Stimulated activated CD4-positive, alpha-beta T cell treated with anti-CD3 and anti-CD28 coated beads, TNF-alpha, amount 100 ng/mL, for 48 hours (primary cell): ENCODE data around the gene TUSC2.

Experiments used
- DNase-seq, 3 donors: peaks; one replicate each; pipeline ENCODE4 v3.0.0-alpha.2; 2020; ENCODE audit warnings: low read depth in 3 of 3

TUSC2 gene, protein sequence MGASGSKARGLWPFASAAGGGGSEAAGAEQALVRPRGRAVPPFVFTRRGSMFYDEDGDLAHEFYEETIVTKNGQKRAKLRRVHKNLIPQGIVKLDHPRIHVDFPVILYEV

DNA sequence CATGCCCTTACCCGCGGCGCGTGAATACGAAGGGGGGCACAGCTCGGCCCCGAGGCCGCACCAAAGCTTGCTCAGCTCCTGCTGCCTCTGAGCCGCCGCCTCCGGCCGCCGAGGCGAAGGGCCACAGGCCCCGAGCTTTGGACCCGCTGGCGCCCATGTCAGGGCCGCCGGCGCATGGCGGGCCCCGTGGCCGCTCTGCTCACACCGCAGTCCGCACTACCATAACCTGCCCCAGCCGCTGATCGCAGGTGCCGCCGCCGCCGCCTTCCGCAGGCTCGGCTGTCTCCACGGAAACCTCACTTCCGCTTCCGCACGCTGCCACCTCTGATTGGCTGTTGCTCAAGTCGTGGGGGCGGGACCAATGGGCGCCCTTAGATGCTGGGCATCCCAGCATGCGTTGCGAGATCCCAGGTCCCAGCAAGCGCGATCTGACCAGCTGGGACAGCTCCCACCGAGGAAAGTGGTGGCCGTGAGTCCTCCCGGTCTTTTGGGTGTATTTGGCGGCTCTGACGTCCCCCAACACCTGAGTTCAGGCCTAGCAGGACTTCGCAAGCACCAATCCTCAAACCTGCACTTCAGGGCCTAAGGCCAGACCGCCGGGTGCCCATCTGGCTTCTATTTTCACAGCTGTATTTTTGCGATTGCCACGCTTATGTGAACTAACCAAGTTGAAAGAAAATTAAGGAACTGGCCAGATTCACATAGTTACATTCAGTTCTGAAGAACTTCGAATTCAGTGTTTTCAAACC, at the start of gene TUSC2:
Gene TUSC2, minus strand, starts transcription at position 281 of the 749 bp plus-strand sequence. Its CDS starts 124 bp downstream, at position 157.
- DNase-seq: peak; percentile 86 to 93 (median 92)

DNA sequence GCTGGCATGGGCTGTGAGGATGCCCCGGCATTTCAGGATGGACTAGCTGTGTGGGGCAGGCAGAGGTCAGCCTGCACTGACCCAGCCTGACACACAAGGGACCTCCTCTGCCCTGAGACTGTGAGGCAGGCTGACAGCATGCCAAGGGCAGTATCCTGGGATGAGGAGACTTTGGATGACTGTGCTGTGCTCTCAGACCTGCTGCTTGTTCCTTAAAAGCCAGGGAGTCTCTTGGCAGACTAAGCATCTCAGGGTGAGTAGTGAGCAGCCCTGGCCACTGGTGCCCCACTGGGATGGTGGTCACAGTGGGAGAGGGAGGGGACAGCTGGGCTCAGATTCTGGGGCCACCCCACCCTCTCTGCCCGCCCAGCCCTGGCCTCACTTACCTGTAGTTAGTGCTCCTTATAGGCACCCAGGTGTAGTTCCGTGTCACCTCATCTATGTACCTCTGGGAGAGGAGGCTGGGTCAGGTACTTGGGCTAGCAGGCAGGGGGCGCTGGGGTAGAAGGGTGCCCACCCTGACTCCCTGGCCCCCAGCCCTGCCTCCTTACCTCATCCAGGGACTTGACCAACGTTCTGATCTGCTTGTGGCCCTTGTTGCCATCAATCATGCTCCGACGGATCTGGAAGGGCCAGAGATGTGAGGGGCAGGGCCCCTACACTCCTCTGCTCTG, 47.4 kb upstream of the TUSC2 start:
- DNase-seq: no peak

DNA sequence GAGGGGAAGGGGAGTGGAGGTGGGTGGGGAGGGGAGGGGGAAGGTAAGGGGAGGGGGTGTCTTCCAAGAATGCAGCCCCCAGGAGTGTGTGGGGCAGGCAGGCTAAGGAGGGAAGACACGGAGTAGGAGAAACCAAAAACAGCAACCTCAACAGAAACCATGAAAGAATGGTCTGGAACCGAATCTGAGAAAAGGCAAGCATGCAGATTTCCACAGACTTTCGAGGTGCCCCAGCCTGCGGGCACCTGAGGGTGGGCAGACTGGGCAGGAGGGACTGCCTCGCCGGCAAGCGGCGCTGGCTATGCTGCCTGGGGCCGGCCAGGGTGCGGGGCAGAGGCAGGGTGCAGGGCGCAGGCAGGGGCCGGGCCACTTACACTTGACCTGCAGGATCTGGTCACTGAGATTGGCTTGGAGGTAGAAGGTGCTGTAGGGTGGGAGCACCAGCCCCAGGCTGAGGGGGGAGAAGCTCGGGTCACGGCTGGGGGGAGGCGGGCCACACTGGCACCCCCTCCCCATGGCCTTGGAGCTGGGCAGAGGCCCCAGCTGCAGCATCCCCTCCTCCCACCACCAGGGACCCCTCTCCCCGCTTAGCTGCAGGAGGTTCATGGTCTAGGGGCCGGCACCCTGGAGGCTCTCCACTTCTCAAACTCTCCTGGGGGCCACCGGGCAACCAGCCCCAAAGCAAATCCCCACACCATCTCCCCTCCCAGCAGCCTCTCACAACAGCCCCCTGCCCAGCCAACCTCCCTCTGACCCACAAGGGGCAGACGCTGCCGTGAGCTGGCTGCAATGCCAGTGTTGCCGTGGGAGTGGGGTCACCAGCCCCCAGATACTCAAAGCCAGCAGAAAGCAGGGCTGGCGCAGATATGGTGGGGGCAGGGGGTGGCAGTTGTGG, 46.6 kb upstream of the TUSC2 start:
- no peak for DNase-seq

DNA sequence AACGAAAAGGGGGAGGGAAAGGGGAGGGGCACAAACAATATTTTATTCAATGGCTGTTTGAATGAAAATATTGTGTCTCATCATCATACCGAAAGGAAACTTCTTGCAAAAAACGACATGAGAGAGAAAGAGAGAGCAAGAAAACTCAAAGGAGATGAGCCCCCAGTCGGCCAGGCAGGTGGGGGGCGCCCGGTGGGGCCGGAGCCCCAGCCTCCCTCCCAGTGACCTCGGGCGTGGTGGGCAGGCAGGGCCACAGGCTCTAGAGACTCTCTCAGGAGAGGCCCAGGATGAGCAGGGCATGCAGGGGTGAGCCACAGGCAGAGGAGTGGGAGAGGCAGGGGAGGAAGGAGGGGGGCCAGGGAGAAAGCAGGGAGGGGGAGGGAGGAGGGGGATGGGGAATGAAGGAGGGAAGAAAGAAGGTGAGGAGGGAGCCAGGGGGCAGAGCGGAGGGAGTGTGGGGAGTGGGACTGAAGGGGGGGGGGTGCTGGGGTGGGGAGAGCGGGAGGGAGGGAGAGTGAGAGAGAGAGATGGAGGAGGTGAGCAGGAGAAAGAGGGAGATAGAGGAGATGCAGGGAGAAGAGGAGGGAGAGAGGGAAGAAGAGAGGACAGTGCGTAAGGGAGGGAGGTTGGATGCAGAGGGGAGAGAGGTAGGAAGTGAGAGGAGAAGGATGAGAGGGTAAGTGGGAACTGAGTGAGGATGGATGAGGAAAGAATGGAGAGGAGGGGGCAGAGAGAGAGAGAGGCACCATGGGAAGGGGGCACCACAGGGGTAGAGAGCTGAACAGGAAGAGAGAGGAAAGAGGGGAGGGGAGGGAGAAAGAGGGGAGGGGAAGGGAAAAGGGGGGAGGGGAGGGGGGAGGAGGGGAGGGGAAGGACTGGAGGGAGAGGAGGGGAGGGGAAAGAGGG, 45.4 kb upstream of the TUSC2 start:
- DNase-seq: no peak

DNA sequence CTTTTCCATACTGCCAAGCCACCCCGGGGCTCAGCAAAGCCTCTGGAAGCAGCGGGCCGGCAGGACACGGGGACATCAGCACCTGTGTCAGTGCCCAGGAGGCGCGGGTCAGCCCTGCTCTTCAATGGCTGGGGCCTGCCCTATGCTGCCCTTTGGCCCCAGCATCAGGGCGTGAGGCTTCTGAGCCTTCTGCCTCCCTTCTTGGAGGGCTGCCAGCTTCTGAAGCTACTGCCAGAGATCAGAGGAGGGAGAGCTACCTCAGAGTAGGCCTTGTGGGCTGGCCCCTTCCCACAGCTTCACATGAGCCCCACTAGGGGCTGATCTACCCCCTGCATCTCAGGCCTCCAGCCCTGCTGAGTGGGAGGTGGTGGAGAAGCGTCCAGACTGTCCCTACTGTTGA, 44.3 kb upstream of the TUSC2 start:
- DNase-seq: no peak

DNA sequence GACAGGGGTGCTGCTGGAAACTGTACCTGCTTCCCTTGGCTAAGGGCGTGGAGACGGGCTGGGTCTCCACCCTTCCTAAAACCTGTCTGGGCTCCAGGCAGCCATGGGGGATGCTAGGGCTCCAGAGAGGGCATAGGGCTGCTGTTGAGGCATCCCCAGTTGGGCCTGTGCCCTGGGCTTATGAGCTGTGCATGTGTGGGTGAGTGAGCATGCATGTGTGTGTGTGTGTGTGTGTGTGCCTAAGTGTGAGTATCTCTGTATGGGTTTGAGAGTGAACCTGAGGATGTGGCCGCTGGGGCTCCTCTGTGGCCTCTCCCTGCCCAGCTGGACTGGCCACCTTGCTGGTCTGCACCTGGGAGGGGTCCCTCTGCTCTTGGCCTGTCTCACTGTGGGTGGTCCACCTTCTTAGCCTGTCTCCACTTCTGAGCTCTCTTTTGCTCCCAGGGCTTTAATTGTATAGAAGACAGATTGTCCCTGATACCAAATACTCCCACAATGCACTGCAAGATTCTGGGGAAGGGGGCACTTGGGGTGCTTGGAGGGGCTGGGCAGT, 43.2 kb upstream of the TUSC2 start:
- no peak for DNase-seq

DNA sequence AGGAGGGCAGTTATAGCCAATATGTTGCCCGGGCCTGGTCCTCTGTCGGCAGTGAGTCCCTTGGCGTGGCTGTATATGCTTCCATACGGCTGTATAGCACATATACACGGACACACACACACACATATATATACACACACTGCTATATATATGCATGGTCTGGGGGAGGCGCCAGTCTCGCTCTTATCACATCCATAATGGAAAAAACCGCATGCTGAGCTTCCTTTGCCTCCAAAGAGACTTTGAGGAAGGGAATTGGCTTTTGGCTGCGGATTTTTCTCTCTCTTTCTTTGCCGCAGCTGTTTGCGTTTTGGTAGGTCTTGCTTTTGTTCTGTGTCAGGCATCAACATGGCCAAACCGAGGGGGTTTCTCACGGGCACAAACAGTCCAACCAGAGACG, 42.6 kb upstream of the TUSC2 start:
- DNase-seq: no peak

DNA sequence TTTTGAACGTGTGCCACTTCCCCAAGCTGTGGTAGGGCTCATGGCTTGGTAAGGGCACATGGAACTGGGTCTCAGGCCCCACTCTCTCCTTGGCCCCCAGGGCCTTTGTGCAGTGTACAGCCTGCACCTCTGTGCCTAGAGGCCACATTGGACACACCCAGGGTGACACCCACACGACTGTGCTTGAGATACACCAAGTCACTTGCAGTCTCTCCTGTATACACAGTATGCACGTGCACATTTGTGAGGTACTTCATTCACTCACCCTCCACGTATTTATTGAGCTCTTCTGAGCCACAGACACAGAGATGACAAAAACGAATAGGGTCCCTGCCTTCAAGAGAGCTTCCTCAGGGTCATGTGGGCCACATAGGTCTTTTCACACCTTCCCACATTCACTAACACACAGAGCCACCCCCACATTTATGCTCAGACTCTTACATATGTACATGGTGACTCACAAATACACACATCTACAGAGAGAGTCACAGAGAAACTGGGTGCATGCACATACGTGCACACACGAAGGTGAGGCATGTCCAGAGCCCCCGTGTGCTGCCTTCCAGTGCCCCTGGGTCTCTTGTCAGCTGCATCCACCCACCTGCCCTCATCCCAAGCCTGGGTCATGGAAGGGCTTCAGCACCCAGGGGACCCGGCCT, 41.1 kb upstream of the TUSC2 start:
- no peak for DNase-seq

DNA sequence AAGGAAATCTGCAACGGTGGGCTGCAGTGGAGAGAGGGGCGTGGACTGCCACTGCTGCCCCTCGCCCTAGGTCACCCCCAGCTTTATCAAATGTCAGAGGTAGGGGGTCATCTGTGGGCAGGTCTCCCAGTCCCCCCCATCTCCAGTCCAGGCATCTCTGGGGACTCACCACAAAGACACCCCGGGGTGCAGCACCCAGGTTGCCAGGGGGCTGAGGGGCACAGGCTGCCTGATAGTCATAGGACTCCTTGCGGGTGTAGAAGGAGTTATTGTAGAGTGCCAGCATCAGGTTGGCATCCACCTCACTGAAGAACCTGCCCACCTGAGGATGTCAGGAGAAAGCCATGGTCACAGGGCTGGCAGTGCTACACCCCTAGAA, 37.8 kb upstream of the TUSC2 start:
- no peak for DNase-seq

DNA sequence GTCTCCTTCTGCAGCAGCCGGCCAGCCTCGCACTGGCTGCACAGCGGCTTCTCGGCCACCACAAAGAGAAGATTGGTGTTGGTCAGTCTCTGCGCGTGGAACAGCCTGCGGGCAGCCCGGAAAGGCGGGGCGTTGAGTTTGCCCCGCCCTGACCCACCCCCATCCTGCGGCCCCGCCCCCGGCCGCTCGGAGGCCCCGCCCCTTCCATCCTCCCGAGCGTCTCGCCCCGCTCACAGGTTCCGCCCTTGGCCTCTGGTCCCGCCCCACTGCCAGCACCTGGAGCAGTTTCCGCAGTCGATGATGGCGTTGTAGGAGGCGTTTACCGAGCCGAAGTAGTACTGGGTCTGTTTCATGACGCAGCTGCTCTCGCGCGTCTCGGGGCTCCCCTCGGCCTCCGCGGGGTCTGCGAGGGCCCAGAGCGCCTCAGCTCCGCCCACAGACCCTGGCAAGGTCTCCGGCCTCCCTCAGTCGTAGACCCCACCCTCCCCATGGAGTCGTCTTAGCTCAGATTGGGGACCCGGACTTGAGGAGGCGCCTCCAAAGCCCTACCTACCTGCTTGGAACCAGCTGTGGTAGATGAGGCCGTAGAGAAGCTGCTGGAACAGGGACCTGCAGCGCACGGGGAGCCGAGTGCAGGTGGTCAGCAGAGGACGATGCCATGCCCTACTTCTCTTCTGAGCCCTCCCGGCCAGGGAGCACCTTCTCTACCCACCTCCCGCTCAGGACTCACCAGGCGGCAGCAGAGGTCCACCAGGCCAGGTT, 37.2 kb upstream of the TUSC2 start:
- DNase-seq: peak; percentile 88 to 95 (median 89)

DNA sequence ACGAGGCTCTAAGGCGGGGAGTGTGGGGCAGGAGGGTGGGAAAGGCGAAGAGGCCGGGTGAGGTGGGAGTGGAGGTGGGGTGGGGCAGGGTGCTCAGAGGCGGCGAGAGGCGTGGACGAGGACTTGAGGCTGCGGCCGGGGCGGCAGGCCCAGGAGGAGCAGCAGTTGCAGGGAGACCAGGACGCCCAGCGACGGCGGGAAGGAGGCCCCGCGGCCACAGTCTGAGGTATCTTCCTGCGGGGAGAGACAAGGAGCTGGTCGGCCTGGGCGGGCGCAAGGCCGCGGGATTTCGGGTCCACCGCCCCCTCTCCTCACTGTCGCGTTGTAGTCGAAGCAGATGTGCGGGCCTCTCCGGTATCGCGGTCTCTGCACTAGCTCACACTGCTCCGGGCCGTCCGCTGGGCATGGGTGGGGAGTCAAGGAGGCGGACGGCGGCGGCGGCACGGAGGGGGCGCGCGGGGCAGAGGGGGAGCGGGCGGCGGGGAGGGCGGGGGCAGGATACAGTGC, 36.6 kb upstream of the TUSC2 start:
- no peak for DNase-seq

DNA sequence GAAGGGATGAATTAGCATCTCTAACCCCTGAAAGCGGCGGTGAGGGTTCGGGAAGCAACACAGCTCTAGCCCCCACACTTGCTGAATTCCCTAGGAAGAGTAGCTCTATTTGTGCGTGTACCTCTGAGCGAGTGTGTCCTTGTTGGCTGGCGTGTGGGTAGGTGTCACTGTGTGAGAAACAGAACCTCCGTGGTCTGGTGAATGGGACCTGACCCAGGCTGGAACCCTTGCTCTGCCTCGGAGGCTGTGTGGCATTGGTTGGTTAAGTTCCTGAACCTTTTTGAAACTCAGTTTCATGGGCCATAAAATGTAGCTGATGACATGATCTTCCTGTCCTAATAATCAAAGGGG, 31.7 kb upstream of the TUSC2 start:
- no peak for DNase-seq

DNA sequence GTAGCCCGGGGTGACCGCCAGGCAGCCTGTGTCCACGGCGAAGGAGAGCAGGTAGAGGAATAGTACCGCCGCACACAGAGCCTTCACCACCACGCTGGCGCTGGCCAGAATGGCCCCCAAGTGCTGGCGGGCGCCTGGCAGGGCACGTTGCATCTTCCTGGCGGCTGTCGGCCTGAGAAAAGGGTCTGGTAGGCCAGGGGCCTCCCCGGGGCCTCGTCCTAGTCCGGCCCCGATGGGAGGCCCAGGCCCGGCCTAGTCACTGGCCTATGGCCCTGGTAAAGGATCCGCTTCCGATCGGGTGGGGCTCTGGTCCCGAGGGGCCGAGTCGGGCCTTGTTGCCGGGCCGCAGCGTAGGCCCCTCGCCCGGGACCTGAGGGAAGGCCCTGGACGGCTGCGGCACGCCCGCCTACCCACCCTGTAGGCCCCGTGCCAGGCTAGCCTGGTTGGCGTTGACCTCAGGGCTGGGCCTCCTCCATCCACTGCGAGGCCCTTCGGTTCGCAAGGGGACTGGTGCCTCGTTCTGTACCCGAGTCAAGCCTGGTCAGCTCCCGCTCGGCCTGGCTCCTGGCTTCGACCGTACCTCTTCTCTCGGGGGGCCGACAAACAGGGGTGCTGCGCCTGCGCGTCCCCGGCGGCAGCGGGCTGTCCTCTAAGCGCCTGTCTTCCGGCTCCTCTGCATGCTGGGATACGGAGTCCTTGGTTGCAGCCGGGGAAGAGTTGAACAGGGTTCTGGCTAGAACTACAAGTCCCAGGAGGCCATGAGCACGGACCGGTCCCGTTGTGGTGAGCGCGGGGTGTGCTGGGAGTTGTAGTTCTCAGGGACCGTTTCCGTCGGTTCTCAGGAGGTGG, 31.1 kb upstream of the TUSC2 start, which contains the start of gene TMEM115:
Gene TMEM115, minus strand, starts transcription at position 611 of the 849 bp plus-strand sequence. Its CDS starts 458 bp downstream, at position 153.
- peak; percentile 88 to 94 (median 94) for DNase-seq

DNA sequence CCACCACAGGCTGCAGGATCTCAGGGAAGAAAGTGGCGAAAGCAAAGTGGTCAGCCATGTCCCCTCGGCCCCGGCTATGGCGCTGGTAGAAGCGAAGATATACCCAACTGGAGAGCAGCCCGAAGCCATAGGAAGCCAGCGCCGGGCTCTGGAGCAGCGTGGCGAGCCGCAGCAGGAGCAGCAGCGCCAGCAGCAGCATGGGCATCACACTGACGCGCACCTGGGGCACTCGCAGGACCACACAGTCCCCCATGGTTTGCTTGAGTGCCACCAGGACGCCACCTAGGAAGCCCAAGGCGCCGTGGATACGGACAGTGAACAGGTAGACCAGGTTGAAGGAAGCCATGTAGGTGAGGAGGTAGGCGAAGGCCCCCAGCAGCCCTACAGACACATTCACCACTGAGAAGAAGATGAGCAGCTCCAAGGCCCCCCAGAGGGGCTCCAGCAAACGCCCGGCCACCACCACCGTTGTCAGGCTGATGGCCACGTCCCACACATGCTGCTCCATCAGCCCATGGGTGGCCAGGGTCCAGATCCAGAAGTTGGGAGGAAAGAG, 30.4 kb upstream of the TUSC2 start:
- no peak for DNase-seq

DNA sequence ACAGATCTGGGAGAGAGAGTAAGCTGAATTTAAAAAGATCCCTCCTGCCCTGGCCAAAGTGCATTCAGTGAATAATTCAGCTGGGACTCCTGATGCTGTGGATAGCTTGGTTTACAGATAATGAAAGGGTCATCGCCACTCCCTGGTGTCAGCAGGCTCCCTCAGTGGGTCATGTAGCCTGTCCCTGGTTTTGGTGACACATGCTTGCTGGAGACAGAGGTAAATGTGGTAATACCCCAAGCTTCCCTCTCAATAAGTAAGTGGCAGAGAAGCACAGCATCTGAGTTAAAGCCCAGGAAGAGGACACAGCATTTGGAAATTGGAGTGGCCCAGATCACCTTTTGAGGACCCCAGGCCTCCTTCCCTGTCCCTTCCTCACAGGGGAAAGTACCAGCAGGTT, 29.5 kb upstream of the TUSC2 start:
- no peak for DNase-seq

DNA sequence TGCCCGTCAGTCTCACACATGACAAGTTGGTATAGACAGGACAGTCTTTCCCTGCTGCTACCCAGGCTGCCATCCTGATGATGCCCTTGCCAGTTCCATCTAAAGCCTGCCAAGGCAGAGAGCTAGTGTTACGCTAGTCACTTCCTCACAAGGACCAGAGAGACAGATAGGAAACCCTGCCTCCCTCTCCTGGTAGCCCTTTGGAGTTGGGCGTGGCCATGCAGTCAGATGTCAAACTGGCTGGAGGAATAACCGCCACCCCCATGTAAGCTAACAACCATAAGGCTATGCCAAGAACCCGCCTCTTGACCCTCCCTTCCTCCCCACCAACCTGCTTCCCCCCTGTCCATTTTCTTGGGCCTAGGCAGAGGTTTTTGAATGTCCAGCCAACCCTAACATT, 28.5 kb upstream of the TUSC2 start:
- DNase-seq: no peak

DNA sequence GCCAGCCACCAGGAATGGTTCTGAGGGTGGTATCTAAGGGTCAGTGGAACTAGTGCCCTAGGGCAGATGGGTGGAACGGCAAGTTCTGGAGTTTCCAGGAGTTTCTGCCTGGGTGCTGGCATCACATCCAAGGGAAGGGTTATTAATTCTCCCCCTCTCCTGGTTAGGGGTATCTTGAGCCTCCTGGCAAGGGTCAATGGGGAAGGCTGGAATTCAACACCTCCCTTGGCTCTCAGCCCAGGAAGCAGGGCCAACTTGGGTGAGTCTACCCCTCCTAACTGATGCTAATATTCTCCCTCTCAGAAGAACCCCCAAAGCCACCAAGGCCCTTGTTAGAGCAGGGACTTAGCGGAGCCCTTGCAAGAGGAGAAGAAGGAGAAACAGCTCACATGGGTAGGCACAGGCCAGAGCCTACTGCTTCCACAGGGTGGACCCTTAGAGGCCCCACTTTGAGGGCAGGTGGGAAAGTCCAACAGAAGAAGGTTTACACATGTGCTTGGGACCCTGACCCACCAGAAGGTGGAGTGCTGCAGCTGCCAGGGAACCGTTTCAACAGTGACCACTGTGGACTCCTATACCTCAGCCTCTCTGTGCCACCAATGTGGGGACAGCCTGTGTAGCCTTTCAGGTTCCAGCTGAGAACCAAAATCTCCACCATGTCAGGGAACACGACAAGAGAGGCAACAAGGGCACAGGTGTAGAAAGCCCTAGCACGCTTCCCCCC, 28.0 kb upstream of the TUSC2 start:
- DNase-seq: no peak
